GM21367 (cell line): ENCODE measurements around the gene PRSS50.
"Not testable (repeated sequence)": the region's sequence is repeated elsewhere in the genome, so short reads cannot be mapped to it uniquely, and the experiment has no call there.

ENCODE experiments used
- ATAC-seq: cut with Tn5 transposase; IDR thresholded peaks from one replicate; pipeline ENCODE4 v1.9.1; 2021; ENCODE audit not compliant: unreplicated experiment

The PRSS50 gene, protein sequence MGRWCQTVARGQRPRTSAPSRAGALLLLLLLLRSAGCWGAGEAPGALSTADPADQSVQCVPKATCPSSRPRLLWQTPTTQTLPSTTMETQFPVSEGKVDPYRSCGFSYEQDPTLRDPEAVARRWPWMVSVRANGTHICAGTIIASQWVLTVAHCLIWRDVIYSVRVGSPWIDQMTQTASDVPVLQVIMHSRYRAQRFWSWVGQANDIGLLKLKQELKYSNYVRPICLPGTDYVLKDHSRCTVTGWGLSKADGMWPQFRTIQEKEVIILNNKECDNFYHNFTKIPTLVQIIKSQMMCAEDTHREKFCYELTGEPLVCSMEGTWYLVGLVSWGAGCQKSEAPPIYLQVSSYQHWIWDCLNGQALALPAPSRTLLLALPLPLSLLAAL

DNA sequence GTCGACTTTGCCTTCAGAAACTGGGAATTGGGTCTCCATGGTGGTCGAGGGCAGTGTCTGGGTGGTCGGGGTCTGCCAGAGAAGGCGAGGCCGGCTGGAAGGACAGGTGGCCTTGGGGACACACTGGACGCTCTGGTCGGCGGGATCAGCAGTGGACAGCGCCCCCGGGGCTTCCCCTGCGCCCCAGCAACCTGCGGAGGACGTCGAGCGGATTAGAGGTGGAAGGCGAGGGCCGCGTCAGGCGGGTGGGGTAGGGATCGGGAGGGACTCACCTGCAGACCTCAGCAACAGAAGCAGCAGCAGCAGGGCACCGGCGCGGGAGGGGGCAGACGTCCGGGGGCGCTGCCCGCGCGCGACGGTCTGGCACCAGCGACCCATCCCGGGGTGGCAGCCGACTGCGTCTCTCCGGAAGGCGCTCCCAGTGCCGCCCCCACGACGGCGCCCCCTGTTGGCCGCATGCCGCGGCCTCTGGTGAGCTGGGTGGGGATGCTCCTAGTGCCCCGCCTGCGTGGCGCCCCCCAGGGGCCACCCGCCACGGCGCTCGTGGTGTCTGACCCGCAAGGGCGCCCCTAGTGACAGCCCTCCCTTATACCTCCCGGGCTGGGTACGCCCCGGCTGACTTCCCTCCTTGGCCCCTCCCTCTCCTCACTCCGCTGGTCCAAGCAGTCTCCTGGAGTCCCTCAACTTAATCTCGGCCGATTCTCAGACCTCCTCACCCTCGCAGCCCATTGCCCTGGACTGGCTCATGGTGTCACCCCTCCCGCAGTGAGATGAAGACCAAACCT, at the start of gene PRSS50:
PRSS50 (minus strand) TSS at position 423 of the 785 bp plus-strand sequence; CDS start at position 378, 45 bp downstream.
- ATAC-seq, result no peak

DNA sequence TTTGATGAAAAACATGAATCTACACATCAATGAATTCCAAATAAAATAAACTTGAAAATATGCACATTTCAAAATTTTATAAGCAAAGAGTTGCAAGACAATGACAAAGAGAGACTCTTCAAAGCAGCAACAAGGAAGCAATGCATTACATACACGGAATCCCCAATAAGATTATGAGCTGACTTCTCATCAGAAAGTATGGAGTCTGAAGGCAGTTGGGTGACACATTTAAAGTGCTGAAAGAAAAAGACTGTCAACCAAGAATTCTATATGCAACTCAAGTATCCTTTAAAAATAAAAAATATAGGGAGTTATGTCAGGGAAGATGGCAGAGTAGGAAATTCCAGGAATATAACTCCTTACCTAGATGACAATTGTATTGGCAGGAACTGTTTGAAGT, 46.5 kb upstream of the PRSS50 start:
- no peak for ATAC-seq

DNA sequence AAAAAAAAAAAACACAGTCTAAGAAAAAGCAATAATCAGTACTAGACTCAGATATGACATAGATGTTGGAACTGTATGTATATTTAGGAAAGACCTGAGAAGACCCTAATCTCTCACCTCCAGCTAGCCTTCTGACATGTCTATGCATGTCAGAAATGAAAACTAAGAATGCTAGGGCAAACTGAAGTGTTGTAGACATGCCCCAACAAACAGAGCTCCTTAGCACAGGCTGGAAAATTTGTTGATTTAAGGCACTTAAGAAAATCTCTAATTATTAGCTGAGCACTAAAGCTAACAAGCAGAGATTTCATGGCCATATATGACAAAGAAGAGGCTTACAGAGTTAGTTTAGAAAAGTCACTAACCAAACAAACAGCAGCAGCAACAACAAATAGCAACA, 45.5 kb upstream of the PRSS50 start:
- no peak for ATAC-seq

DNA sequence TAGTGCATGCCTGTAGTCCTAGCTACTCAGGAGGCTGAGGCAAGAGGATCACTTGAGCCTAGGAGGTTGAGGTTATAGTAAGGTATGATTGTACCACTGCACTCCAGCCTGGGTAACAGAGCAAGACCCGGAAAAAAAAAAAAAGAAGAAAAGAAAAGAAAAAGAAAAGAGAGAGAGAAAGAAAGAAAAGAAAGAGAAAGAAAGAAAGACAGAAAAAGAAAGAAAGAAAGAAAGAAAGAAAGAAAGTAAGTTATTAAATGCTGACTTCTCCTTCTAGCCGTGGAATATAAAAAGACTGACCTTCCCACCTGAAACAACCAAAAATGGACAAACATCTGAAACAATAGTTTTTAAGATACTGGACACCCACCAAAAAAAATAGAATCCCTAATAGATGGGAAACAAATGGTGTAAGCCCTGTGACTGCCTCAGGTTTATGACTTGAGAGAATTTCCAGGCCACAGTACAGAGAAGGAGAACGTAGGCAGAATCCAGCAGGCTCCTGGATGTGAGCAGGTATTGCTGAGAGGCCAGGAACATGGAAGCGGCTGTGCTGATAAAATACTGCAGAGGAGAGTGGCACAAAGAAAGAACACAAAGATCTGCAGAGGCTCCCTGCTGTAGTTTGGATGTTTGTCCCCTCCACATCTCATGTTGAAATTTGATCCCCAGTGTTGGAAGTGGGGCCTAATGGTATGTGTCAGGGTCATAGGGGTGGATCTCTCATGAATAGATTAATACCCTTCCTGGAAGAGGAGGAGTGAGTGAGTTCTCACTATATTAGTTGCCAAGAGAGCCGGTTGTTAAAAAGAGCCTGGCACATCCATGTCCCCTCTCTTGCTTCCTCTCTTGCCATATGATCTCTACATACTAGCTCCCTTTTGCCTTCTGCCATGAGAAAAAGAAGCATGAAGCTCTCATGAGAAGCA, 41.8 kb upstream of the PRSS50 start:
- no peak for ATAC-seq

DNA sequence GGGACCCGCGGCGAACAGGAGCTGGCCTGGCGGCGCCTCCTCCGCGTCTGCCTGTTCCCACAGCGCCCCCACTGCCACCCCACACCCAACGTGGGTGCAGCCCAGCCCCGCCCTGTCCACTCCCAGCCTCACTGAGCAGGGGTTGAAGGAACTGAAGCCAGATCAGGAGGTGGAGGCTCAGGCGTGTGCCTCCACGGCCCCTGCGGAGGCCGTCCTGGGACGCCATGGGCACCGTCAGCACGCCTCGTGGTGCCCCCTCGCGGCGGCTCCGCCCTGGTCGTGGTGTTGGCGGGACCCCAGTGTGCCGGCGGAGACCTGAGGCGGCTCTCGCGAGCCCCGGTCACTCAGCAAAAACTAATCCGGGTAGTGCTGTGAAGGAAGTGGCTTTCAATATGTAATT, 39.0 kb upstream of the PRSS50 start:
- ATAC-seq, result no peak

DNA sequence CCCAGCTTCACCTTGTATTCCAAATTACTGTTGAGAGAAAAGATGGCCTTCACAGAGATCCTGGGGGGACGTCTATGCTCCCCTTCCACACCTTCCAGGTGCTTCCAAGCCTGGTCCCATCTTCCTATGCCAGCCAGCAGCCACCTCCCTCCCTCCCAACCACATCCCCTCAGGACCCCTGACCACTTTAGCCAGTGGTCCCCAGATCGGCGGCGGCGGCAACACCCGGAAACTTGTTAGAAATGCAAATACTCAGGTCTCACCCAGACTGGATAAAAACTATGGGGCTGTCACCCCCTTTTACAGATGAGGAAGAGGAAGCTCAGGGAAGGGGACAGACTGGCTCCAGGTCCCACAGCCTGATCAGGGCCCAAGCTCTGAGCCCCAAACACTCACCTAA, 38.0 kb upstream of the PRSS50 start:
- no peak for ATAC-seq

DNA sequence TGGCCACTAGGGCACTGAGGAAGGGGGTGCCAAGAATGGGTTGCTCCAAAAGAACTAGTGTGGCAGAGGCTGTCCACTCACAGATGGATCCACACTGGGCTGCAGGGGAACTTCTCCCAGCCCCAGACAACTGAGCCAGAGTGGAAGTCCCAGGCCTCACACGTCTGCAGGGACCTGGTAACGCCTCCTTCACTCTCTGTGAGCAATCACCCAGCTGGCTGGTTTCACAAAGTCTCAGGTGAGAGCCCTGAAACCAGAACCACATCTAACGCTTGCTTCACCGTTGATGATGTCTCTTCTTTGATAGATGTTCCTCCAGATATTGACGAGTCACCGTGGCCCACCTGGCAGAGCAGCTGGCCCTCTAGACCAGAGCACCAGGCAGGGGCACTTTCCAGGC, 35.5 kb upstream of the PRSS50 start:
- ATAC-seq, result not testable (repeated sequence)

DNA sequence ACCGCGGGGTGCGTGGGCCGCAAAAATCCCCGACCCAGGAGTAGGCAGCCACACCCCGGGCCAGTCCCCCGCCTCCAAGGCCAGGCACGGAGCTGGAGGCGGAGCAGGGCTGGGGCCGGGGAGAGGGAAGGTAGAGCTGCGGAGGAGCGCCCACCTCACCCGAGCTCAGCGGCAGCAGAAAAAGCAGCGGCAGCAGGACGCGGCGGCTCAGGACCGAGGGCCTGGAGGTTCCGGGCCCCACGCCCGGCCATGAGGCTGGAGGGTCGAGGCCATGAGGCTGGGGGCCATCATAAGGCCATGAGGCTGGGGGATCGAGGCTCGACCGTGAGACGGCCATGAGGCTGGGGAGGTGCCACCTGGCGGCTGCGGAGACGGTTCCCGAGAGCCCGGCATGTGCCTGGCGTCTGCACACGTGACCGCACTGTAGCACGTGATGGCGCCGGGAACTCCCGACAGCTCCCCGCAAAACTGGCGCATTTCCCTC, 32.9 kb upstream of the PRSS50 start:
- ATAC-seq, result no peak

DNA sequence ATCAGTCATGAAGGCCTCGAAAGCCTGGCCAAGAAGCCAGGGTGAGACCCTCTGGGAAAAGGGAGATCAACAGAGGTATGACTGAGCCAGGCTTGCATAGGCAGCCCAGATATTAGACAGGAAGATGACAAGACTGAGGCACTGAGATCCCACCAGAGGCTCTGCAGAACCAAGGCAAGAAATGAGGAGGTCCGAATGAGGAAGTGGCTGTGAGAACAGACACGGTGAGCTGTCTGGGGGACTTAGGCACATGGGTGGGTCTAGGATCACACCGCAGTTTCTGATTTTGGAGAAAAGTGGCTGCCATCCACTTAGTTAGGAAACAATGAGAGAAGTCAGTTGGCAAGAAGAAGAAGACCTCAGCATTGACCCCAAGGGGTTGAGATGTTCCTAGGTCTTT, 31.5 kb upstream of the PRSS50 start:
- no peak for ATAC-seq

DNA sequence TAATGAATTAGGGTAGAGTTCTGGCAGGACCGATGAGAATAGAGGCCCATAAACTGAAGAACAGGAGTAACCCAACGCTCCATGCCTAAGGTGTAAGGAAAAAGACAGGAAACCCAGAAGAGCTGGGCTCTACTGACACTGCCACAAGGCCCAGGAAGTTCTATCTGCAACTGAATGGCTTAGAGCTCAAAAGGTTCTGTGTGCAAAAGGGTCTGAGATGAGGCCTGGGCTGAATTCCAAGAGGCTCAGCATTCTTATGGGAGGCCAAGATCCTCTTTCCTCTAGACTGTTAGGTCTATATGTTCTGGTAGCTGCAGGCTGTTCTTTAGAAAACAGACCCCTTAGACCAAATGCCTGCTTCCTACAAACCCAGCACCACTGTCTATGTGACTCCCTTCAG, 30.5 kb upstream of the PRSS50 start:
- ATAC-seq, result no peak

DNA sequence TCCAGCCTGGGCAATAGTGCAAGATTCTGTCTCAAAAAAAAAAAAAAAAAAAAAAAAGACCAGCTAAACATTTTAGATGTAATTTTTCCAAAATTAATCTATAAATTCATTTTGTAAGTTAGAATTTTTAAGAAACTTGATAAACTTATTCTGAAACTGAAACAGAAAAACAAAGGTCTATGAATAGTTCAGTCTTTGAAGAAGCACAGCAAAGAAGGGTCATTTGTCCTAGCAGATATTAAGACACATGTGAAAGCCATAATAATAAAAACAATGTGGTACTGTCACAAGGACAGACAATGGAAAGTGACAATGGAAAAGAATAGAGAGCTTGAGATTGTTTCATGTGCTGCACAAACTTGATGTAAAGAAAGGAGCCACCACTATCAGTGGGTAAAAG, 29.0 kb upstream of the PRSS50 start:
- ATAC-seq, result no peak

DNA sequence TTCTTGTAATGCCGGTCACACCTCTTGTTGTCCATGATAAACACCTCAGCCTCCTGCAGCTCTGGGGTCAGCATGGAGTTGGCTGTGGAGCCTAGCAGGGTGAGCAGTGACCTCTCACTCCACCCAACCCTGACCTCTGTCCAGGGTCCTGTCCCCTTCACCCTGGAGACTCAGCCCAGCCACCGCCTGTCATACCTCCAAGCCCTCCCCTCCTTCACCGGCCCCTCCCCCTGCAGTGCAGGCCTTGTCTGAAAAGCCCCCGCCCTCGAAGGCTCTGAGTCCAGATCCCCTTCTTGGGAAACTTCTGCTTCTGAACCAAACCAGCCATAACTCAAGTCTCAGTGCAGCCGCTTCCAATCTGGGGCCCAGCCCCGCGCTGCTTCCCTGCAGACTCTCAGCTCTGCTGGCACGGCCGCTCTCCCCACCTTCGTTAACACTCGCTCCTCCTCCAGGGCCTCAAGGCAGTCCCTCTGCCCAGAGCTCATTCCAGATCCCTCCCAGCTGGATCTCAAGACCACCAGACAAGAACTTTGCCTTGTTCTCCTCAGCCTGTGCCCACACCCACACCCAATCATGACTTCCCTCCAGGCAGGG, 25.4 kb upstream of the PRSS50 start:
- ATAC-seq, result no peak

DNA sequence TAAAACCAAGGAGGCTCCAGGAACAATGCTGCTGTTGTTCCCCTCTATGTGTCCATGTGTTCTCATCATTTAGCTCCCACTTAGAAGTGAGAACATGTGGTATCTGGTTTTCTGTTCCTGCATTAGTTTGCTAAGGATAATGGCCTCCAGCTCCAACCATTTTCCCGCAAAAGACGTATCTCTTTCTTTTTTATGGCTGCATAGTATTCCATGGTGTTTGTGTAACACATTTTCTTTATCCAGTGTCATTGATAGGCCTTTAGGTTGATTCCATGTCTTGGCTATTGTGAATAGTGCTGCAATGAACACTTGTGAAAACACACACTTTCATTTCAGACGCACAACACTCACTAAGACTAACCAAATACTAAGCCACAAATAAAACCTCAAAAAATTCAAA, 21.9 kb upstream of the PRSS50 start:
- not testable (repeated sequence) for ATAC-seq

DNA sequence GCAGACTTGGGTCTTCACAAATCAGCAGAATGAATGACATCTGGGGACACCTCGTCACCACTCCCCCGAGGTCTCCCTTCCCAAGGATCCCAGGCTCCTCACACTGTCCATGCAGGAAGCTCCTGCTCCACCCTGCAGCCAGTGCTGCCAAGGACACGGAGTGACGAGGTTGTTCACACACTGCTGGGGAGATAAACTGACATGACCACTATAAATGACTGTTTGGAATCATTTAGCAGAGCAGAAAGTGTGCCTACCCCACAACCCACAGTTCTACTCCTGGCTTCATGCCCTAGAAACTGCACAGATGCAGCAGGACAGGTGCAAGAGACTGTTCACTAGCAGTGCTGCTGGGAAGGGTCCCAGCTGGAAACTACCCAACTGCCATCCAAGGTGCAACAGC, 19.7 kb upstream of the PRSS50 start:
- no peak for ATAC-seq

DNA sequence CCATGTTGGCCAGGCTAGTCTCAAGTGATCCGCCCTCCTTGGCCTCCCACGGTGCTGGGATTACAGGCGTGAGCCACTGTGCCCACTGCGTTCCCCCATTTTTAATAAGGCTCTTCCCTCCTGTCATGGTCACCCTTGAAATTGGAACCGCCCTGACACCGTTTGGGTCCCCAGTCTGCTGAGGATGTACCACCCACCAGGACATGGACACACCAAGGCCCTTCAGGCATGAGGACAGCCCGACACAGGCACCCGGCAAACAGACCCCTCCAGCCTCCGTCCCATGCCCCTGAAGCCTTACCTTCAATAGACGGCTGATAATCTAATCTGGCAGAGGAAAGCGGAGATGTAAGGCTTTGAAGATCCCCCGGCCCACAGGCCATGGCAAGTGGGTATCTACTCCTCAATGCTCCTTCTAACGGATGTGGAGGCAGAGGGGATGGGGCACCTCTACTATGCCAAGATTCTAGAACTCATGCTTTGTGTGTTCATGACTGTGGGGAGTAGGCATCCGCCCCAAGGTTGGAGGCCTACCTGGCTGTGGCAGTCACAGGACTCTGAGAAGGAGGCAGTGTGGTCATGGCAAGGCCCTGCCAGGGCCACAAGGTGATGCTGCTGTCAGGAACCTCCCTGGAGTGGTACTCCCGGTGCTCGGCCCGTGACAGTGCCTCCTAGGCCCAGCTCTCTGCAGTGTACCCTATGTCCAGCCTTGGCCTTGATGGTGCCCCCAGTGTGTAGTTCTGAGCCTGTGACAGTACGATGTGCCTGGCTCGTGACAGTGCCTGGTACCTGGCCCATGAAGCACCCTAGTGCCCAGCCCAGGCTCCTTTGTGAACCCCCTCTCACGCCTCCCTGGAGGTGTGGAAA, 18.6 kb upstream of the PRSS50 start:
- no peak for ATAC-seq

DNA sequence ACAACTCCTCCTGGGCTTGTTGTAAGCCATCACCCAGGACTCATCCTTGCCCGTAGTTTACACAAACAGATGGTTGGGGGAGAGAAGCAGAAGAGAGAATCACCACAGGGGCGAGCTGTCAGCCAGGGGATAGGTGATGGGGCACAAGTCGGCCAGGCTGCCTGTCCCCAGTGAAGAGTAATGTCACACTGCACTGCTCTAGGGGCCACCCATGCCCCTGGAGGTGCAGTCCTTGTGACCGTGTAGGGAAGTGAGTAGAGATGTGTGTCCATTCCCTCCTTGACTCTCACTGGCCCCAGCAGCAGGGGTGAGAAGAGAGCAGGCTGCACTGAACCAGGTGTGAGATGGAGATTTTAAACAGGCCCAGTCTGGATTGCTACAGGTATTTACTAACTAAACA, 17.1 kb upstream of the PRSS50 start:
- ATAC-seq, result no peak

DNA sequence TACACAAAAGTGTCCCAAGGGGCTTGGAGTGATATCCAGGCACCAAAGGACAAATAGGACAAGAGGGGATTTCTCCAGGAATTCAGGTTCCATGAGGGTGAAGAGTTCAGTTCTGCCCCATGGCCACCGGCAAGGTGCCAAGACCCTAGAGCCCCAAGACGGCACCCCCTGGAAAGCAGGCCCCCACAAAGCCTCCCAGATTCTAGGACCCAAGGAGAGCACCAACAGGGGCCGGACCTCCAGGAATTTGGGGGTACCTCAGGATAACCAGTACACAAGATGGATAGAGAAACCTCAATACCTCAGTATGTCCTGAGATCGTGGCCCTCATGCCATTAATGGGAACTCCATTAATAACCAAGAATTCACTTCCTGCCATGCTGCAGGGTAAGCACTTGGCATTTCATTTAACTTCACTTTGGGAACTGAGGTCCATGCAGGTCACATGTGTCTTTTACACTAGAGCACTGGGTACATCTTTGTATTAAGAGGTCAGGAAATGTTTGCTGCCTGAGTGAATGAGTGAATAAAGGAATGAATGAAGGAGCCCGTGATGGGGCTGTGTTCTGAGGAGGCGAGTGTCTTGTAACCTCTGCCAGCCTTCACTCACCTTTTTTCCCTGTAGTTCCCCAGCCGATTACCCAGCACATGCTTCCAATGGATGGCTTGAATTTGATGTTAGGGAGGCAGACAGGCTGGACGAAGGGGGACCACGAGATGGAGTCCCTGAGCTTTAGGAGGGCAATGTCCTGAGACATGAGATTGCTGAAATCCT, 15.5 kb upstream of the PRSS50 start:
- no peak for ATAC-seq

DNA sequence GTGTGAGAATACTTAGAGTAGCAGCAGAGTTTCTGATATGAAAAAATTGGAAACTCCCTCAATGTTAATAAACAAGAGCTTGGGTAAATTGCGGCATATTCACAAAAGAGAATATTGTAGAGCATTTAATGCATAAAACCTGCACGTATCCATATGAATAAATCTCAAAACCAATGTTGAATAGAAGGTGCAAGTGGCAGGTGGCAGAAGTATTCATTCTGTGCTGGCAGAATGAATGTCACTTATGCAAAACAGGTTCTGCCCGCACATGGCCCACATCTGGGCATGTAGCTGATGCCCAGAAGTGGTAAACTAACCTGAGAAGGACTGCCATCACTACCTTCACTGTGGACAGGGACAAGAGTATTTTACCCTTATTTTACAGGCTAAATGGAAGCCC, 14.1 kb upstream of the PRSS50 start:
- no peak for ATAC-seq

DNA sequence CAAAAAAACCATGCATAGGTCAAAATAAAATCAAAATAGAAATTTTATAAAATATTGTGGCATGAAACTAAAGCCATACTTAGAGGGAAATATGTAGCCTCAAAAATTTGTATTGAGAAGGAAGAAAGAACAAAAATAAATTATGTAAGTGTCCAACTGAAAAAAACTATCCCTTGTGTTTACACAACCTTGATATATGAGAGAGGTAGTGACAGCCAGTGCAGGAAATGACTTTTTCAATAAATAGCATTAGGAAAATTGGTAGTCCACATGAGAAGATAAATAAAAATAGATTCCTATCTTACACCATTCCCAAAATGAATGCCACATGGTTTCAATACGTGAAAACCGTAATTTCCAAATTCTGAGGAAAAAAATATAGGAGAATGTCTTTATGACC, 13.2 kb upstream of the PRSS50 start:
- ATAC-seq, result no peak
